HepG2 (cell line): Measurements from ENCODE around the gene FRMD5. TPM values are rescaled to one million over a fixed set of nuclear protein-coding genes. Genes with fewer than 3 reads are reported as not detected.
A peak's percentile ranks its signal among the peaks of the same experiment; 100 is the strongest.

Source experiments
- BCL6 ChIP-seq: IDR thresholded peaks from 2 replicates; pipeline ENCODE4 v1.6.1; 2016; ENCODE audit warnings: missing genetic modification reagents, missing compliant biosample characterization
- ESRRA ChIP-seq: sonication (generic); formaldehyde crosslinking; IDR thresholded peaks from 2 replicates; pipeline ENCODE4 v1.5.1; 2020; ENCODE audit warnings: mild to moderate bottlenecking, low read depth, missing genetic modification reagents
- FOXA1 ChIP-seq, 2 experiments: fragments of 450-650 bp in 1 of 2; sonication (generic) in 1 of 2; formaldehyde crosslinking in 1 of 2; IDR thresholded peaks; 2 replicates each; pipeline versions ENCODE4 v1.4.0 to v1.6.1; 2016 to 2020; ENCODE audit warnings: missing genetic modification reagents in 1 of 2
- GZF1 ChIP-seq: sonication (generic); formaldehyde crosslinking; IDR thresholded peaks from 2 replicates; pipeline ENCODE4 v1.5.1; 2020; ENCODE audit warnings: mild to moderate bottlenecking, missing genetic modification reagents
- HNF4A ChIP-seq: sonication (generic); formaldehyde crosslinking; IDR thresholded peaks from 2 replicates; pipeline ENCODE4 v1.4.0; 2020; ENCODE audit warnings: missing genetic modification reagents
- HOXA5 ChIP-seq: sonication (generic); formaldehyde crosslinking; IDR thresholded peaks from 2 replicates; pipeline ENCODE4 v1.4.0; 2020; ENCODE audit warnings: missing genetic modification reagents
- KDM5A ChIP-seq: fragments of 200-600 bp; sonication (generic); IDR thresholded peaks from 2 replicates; pipeline ENCODE4 v1.7.0; 2018; ENCODE audit warnings: antibody characterized with exemption, mild to moderate bottlenecking, low read length, borderline replicate concordance
- MLXIP ChIP-seq: sonication (generic); formaldehyde crosslinking; IDR thresholded peaks from 2 replicates; pipeline ENCODE4 v1.9.0; 2021; ENCODE audit warnings: missing genetic modification reagents, borderline replicate concordance
- NFIC ChIP-seq: IDR thresholded peaks from 2 replicates; pipeline ENCODE4 v1.6.1; 2012; ENCODE audit warnings: mild to moderate bottlenecking, low read length, inconsistent platforms
- PBX2 ChIP-seq: IDR thresholded peaks from 2 replicates; pipeline ENCODE4 v1.6.1; 2016; ENCODE audit warnings: control low read depth
- PRMT3 ChIP-seq: sonication (generic); formaldehyde crosslinking; IDR thresholded peaks from 2 replicates; pipeline ENCODE4 v1.8.1; 2022; ENCODE audit warnings: low read depth, mild to moderate bottlenecking, moderate library complexity, missing genetic modification reagents, borderline replicate concordance
- ZFP91 ChIP-seq: sonication (generic); formaldehyde crosslinking; IDR thresholded peaks from 2 replicates; pipeline ENCODE4 v1.9.0; 2022; ENCODE audit warnings: missing genetic modification reagents, mild to moderate bottlenecking, borderline replicate concordance
- ZNF136 ChIP-seq: sonication (generic); formaldehyde crosslinking; IDR thresholded peaks from 2 replicates; pipeline ENCODE4 v1.8.1; 2022; ENCODE audit warnings: low read depth, mild to moderate bottlenecking, moderate library complexity, missing genetic modification reagents
- ZNF235 ChIP-seq: sonication (generic); formaldehyde crosslinking; IDR thresholded peaks from 2 replicates; pipeline ENCODE4 v1.8.1; 2023; ENCODE audit warnings: mild to moderate bottlenecking, missing genetic modification reagents, borderline replicate concordance
- ZNF382 ChIP-seq: sonication (generic); formaldehyde crosslinking; IDR thresholded peaks from 2 replicates; pipeline ENCODE4 v1.5.0; 2020; ENCODE audit warnings: missing genetic modification reagents, mild to moderate bottlenecking, borderline replicate concordance
- ZNF574 ChIP-seq: sonication (generic); formaldehyde crosslinking; IDR thresholded peaks from 2 replicates; pipeline ENCODE4 v1.4.0; 2020; ENCODE audit warnings: missing genetic modification reagents
- ZNF75D ChIP-seq: sonication (generic); formaldehyde crosslinking; IDR thresholded peaks from 2 replicates; pipeline ENCODE4 v1.8.1; 2023; ENCODE audit warnings: missing genetic modification reagents, mild to moderate bottlenecking, borderline replicate concordance
- ZNF784 ChIP-seq: sonication (generic); formaldehyde crosslinking; IDR thresholded peaks from 2 replicates; pipeline ENCODE4 v1.5.1; 2020; ENCODE audit warnings: missing genetic modification reagents, mild to moderate bottlenecking, borderline replicate concordance
- polyA plus RNA-seq, 8 experiments: library from polyadenylated mRNA; depleted of rRNA in 3 of 8; stranded (reverse) in 7 of 8; unstranded in 1 of 8; fragments of >200 nt; fragmentation: Illumina TruSeq in 4 of 8; extraction: Trizol in 4 of 8; gene quantifications; 2 replicates each; pipeline versions ENCODE4 v1.2.1 to v1.2.3, GENCODE V29; 2011 to 2016; ENCODE audit warnings: low read depth in 4 of 8, missing spikeins in 1 of 8, mixed read lengths in 1 of 8; ENCODE audit not compliant: insufficient read depth in 1 of 8
- total RNA-seq, 5 experiments: library from RNA; depleted of rRNA; stranded (reverse); fragments of >200 nt; fragmentation: Illumina TruSeq; extraction: Trizol; gene quantifications; 2 replicates each; pipeline ENCODE4 v1.2.3, GENCODE V29; 2016; ENCODE audit warnings: low read depth in 1 of 5

FRMD5 gene
- total and polyA plus RNA-seq, 2 of the 13 experiments (the other 11 are each of a cell fraction or from before 2014, with no cell fraction given): 0.93 to 1.5 TPM

- TF ChIP-seq ZNF235 (CRISPR knock-in tag) (no peak), HNF4A (CRISPR knock-in tag) (no peak), BCL6 (CRISPR knock-in tag) (no peak), KDM5A (peak; percentile 73), PRMT3 (CRISPR knock-in tag) (no peak), HOXA5 (CRISPR knock-in tag) (0 out of 2 replicates have a peak, but pooled peaks have one; percentile 44), ZNF784 (CRISPR knock-in tag) (no peak), ZFP91 (CRISPR knock-in tag) (peak; percentile 61; the same call in 1 of the 2 replicates), ZNF574 (peak; percentile 100), NFIC (no peak), FOXA1 (IDR thresholded peaks at IDR 0.05) (no peak), FOXA1 (CRISPR knock-in tag; IDR thresholded peaks at IDR 0.05) (no peak), PBX2 (CRISPR knock-in tag) (no peak), ZNF136 (no peak), GZF1 (CRISPR knock-in tag) (peak; percentile 24; the same call in 1 of the 2 replicates), ZNF75D (CRISPR knock-in tag) (no peak), ZNF382 (CRISPR knock-in tag) (no peak), ESRRA (CRISPR knock-in tag) (no peak), MLXIP (CRISPR knock-in tag) (no peak; the same call in 1 of the 2 replicates)
These were observed 370.5 kb downstream of the FRMD5 start, which contains the start of gene MFAP1 (continued) for GRCh38 chr15:43824302-43825246.
